ENCODE data around the gene RSPO4.

The RSPO4 gene

DNA sequence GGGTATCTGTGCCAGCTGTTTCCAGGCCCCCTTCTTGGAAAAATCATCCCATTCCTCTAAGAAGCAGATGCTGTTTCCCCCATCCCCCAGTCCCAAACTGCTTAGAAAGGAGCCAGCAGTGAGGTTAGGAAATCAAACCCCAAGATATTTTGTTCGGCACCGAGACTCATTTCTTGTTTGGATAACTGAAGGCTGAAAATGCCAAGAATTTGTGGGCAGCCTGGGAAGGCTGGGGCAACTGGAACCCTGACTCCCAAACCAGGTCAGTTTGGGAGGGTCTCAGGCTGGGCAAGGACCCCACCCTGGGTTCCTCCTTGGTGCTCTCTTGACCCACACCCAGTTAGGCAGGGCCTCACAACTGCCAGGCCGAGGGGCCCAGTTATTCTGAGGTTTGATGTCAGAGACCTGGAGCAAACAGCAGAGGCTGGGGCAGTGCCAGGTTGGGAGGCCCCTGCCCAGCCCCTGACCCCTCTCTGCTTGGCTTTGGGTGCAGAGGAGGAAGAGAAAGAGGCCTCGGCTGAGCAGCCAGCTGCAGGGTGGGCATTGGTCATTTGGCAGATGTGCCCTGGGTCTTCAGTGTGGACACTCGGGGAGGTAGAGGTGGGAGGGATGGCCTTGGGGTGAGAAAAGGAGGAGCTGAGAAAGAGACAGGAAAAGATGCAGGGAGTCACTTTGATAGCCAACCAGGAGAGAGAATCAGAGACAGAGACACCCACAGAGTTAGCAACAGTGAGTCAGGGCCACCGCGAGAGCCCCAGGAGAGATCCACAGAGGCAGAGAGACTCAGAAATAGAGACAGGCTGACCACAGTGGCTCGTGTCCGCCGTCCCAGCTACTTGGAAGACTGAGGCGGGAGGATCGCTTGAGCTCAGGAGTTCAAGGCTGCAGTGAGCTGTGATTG is 91.0 kb downstream of the RSPO4 start:
- no peak overlapping the region for H3K9ac ChIP-seq (ENCODE audit: insufficient read length)
- no peak for DNase-seq (ENCODE audit: low read depth, low spot score)
- H3K27ac ChIP-seq, result no peak overlapping the region
- H3K36me3 ChIP-seq (ENCODE audit: insufficient read depth, low read length), result no peaks in the 10 kb centered on the region
- no peak for TF ChIP-seq POLR2AphosphoS5 (IDR thresholded peaks at IDR 0.05; ENCODE audit: borderline replicate concordance, low read depth, low read length)
- H3K9me3 ChIP-seq (ENCODE audit: low read depth, low read length), result no peaks in the 10 kb centered on the region
- H3K4me3 ChIP-seq, result no peak overlapping the region

DNA sequence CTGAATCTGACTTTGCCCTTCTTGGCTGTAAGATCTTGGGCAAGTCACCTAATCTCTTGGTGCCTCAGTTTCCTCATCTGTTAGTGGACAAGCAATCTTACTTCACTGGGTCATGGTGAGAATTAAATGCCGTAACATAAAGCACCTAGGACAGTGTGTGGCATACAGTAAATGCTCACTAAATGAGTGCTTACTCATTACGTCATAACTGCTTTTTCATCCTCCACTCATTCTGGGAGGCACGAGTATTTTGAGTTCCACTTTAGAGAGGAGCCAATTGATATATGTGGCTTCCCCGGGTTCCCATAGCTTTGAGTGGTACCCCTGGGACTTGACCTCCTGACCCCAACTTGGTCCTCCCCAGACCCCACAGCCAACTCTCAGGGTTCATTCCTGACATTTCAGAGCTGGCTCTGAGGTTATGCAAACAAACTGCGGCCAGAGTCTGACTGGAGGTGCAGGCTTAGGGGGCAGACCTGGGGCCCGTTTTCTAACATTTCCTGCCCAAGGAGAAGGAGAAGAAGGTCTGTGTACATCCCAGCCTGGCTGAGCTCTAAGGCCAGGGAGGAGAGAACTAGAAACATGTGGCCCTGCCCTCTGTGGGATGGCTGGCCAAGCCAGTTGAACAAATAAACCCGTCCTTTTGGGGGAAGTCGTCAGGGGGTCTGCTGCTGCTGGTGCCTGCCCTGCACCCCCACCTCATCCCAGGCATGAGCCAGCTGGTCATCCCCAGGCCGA is 91.8 kb downstream of the RSPO4 start:
- no peak for DNase-seq (ENCODE audit: low read depth, low spot score)
- TF ChIP-seq EZH2 (IDR thresholded peaks at IDR 0.05) (no peak), POLR2AphosphoS5 (IDR thresholded peaks at IDR 0.05; ENCODE audit: borderline replicate concordance, low read depth, low read length) (no peak), FOXP2 (optimal IDR thresholded peaks at IDR 0.05; ENCODE audit: control extremely low read depth, extremely low read length, insufficient read depth) (no peak)
- H3K9ac ChIP-seq (ENCODE audit: insufficient read length), result no peak overlapping the region

DNA sequence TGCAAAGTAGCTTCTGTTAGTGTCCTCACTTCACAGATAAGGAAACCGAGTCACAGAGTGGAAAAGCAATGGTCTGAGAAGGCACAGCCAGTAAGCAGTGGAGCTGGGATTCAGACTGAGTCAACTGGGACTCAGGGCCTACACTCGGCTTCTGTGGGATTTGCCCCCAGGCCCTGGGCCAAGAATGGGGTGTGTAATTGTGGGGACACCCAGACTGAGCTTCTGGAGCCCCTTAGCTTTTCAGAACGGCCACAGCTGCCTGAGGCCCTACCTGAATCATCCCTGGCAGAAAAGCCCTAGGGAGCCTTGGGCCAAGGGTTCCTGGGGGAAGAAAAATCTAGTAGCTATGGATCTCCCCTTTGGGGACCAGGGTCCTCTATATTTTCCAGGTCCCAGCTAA is 92.5 kb downstream of the RSPO4 start:
- no peak for TF ChIP-seq EZH2 (IDR thresholded peaks at IDR 0.05)
- H3K9ac ChIP-seq (ENCODE audit: insufficient read length), result no peak overlapping the region
- no peaks in the 10 kb centered on the region for H3K36me3 ChIP-seq (ENCODE audit: insufficient read depth, low read length)
- no peak overlapping the region for H3K27ac ChIP-seq
- no peak overlapping the region for H3K4me3 ChIP-seq
- H3K9me3 ChIP-seq (ENCODE audit: low read depth, low read length), result no peaks in the 10 kb centered on the region
- DNase-seq (ENCODE audit: low read depth, low spot score), result no peak

More for the DNA sequence above, 91.8 kb downstream of the RSPO4 start:
- Histone ChIP-seq H3K9me3 (ENCODE audit: low read depth, low read length) (no peaks in the 10 kb centered on the region), H3K4me3 (no peak overlapping the region), H3K27ac (no peak overlapping the region), H3K36me3 (ENCODE audit: insufficient read depth, low read length) (no peaks in the 10 kb centered on the region)
